Measurements from ENCODE around the gene SFPQ.

GRCh38 chr1:35220976-35221375 is 28.0 kb upstream of the SFPQ start:
- TF ChIP-seq CTCF (IDR thresholded peaks at IDR 0.05) (peak; percentile 19; the same call in 1 of the 3 replicates), USF2 (IDR thresholded peaks at IDR 0.05) (no peak), POLR2A (IDR thresholded peaks at IDR 0.05; ENCODE audit: low read length) (no peak), EP300 (IDR thresholded peaks at IDR 0.05) (no peak), BHLHE40 (IDR thresholded peaks at IDR 0.05; ENCODE audit: low read depth, low read length) (no peak), ELK1 (IDR thresholded peaks at IDR 0.05; ENCODE audit: low read depth, low read length) (no peak), PHF8 (IDR thresholded peaks at IDR 0.05; ENCODE audit: borderline replicate concordance, low read depth) (no peak), MYC (IDR thresholded peaks at IDR 0.05; ENCODE audit: borderline replicate concordance, low read length) (no peak), REST (IDR thresholded peaks at IDR 0.05) (no peak), NPAS2 (CRISPR knock-in tag; IDR thresholded peaks at IDR 0.05; ENCODE audit: borderline replicate concordance) (no peak), POLR2AphosphoS2 (conservative IDR thresholded peaks at IDR 0.05; ENCODE audit: low read length) (no peak), TP53 (CRISPR knock-in tag; IDR thresholded peaks at IDR 0.05) (no peak), HEYL (CRISPR knock-in tag; IDR thresholded peaks at IDR 0.05) (no peak), EHMT2 (IDR thresholded peaks at IDR 0.05; ENCODE audit: low read depth) (no peak)
